HL-60 (cell line): ENCODE data around the gene MTX3.

Experiments used
- DNase-seq, 2 experiments: peaks; one replicate each; pipeline ENCODE4 v3.0.0-alpha.2; 2010 to 2020; ENCODE audit warnings: low read depth in 1 of 2, low spot score in 1 of 2
- H3K27ac ChIP-seq: fragments of 250-450 bp; sonication (Bioruptor Pico); replicated peaks from 2 replicates; pipeline ENCODE4 v1.5.1; 2020; ENCODE audit warnings: mild to moderate bottlenecking, moderate library complexity
- H3K27me3 ChIP-seq: fragments of 250-450 bp; sonication (Bioruptor Pico); 2 replicates; pipeline ENCODE4 v1.5.1; 2021; ENCODE audit warnings: mild to moderate bottlenecking, moderate library complexity; ENCODE audit not compliant: insufficient read depth, poor library complexity, severe bottlenecking
- H3K4me3 ChIP-seq: replicated peaks from 2 replicates; pipeline ENCODE4 v1.5.1; 2011; ENCODE audit warnings: mild to moderate bottlenecking, control low read depth, low read length; ENCODE audit not compliant: insufficient read depth
- GABPA ChIP-seq: IDR thresholded peaks from 2 replicates; pipeline ENCODE4 v1.6.1; 2012; ENCODE audit warnings: low read depth
- POLR2AphosphoS5 ChIP-seq: IDR thresholded peaks from 2 replicates; pipeline ENCODE4 v1.6.1; 2012; ENCODE audit warnings: low read depth
- SPI1 ChIP-seq: IDR thresholded peaks from 2 replicates; pipeline ENCODE4 v1.6.1; 2012; ENCODE audit warnings: low read depth, mild to moderate bottlenecking, borderline replicate concordance
- TF ChIP-seq, protein P1 (sequence below): IDR thresholded peaks from 2 replicates; pipeline ENCODE4 v1.6.1; 2012; ENCODE audit warnings: low read depth; ENCODE audit not compliant: insufficient replicate concordance
- TF ChIP-seq, protein P2 (sequence below): IDR thresholded peaks from one replicate; pipeline ENCODE4 v1.5.1; 2011; ENCODE audit warnings: low read length, control low read depth, inconsistent platforms; ENCODE audit not compliant: insufficient read depth

The MTX3 gene

DNA sequence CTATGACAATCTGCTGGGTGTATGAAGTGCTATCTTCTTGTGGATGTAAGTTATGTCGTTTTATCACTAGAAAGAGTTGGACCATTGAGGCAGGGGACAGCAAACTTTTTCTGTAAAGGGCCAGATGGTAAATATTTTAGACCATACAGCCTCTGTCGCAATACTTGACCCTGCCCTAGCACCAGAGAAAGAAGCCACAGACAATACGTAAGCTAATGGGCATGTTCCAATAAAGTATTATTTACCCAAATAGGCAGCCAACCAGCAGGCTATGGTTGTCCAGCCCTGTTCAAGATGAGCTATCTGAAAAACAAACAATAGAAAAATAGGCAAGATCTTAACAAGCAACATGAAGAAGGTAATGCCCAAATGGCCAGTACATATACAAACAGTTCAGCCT, 36.4 kb downstream of the MTX3 start:
- no peak overlapping the region for H3K4me3 ChIP-seq
- TF ChIP-seq, protein P1, sequence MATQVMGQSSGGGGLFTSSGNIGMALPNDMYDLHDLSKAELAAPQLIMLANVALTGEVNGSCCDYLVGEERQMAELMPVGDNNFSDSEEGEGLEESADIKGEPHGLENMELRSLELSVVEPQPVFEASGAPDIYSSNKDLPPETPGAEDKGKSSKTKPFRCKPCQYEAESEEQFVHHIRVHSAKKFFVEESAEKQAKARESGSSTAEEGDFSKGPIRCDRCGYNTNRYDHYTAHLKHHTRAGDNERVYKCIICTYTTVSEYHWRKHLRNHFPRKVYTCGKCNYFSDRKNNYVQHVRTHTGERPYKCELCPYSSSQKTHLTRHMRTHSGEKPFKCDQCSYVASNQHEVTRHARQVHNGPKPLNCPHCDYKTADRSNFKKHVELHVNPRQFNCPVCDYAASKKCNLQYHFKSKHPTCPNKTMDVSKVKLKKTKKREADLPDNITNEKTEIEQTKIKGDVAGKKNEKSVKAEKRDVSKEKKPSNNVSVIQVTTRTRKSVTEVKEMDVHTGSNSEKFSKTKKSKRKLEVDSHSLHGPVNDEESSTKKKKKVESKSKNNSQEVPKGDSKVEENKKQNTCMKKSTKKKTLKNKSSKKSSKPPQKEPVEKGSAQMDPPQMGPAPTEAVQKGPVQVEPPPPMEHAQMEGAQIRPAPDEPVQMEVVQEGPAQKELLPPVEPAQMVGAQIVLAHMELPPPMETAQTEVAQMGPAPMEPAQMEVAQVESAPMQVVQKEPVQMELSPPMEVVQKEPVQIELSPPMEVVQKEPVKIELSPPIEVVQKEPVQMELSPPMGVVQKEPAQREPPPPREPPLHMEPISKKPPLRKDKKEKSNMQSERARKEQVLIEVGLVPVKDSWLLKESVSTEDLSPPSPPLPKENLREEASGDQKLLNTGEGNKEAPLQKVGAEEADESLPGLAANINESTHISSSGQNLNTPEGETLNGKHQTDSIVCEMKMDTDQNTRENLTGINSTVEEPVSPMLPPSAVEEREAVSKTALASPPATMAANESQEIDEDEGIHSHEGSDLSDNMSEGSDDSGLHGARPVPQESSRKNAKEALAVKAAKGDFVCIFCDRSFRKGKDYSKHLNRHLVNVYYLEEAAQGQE: no peak
- TF ChIP-seq POLR2AphosphoS5 (no peak), SPI1 (no peak), GABPA (no peak)
- TF ChIP-seq, protein P2, sequence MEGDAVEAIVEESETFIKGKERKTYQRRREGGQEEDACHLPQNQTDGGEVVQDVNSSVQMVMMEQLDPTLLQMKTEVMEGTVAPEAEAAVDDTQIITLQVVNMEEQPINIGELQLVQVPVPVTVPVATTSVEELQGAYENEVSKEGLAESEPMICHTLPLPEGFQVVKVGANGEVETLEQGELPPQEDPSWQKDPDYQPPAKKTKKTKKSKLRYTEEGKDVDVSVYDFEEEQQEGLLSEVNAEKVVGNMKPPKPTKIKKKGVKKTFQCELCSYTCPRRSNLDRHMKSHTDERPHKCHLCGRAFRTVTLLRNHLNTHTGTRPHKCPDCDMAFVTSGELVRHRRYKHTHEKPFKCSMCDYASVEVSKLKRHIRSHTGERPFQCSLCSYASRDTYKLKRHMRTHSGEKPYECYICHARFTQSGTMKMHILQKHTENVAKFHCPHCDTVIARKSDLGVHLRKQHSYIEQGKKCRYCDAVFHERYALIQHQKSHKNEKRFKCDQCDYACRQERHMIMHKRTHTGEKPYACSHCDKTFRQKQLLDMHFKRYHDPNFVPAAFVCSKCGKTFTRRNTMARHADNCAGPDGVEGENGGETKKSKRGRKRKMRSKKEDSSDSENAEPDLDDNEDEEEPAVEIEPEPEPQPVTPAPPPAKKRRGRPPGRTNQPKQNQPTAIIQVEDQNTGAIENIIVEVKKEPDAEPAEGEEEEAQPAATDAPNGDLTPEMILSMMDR: no peak
- DNase-seq: no peak
- no peaks in the 10 kb centered on the region for H3K27me3 ChIP-seq
- H3K27ac ChIP-seq: no peak overlapping the region

DNA sequence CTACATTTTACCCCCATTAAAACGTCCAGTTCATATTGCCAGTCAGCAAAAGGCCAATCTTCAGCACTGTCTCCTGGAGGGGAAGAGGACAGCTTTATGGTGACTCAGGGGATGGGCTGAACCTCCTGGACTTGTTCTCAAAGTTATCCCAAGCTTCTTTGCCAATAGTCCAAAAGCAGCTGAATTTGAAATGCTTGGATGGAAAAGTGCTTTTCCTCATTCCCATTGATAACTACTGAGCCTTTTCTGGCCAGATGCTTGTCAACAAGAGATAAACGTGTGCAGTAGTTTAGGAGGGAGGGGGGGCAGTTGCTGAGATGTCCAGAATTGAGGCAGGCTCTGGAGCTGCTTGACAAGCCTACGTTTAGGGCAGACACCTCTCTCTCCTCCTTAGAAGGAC, 43.5 kb downstream of the MTX3 start:
- DNase-seq: no peak
- TF ChIP-seq SPI1: no peak
- TF ChIP-seq POLR2AphosphoS5: no peak
- TF ChIP-seq GABPA: no peak
- TF ChIP-seq, protein P1: no peak
- TF ChIP-seq, protein P2: no peak
- H3K27me3 ChIP-seq: no peaks in the 10 kb centered on the region
- no peak overlapping the region for H3K27ac ChIP-seq
- no peak overlapping the region for H3K4me3 ChIP-seq

DNA sequence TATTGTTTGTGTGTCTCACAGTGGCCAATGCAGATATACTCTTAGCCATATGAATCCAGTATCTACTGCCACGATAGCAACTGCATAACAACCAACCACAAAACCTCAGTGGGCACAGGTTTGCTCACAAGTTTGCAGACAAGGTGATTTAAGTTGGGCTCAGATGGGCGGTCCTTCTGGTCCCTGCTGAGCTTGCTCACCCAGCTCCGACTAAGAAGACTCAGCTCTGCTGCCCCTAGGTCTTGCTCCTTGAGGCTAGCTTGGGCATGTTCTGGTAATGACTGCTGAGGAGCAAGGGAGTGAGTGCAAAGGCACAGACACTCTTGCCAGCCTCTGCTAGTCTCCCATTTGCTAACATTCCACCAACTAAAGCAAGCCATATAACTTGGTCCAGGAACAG, 52.6 kb downstream of the MTX3 start:
- TF ChIP-seq, protein P1: no peak
- TF ChIP-seq POLR2AphosphoS5 (no peak), SPI1 (no peak), GABPA (no peak)
- TF ChIP-seq, protein P2: no peak
- Histone ChIP-seq H3K27ac (no peak overlapping the region), H3K27me3 (no peaks in the 10 kb centered on the region), H3K4me3 (no peak overlapping the region)
- DNase-seq: no peak
